GM19035 (cell line): Measurements from ENCODE around the gene SCMH1.
"Not testable (repeated sequence)": the region's sequence is repeated elsewhere in the genome, so short reads cannot be mapped to it uniquely, and the experiment has no call there.

Experiments used
- ATAC-seq: cut with Tn5 transposase; IDR thresholded peaks from one replicate; pipeline ENCODE4 v1.9.1; 2021; ENCODE audit not compliant: unreplicated experiment

The SCMH1 gene

DNA sequence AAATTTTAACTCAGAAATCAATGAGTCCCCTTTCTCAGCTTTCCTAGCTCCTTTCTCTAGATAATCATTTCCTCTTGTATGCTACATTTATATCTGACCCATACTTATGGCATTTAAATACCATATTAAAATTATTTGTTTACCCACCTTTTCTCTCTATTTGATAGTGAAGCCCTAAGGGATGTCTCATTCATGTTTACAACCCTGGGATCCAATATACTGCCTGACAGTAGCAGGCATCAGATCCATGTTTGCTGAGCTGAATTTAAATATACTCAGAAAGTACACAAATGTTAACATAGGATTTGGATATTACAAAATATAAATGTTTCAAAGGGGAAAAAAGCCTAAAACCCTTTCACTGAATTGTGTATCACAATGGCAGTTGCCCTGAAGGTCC, 26.5 kb downstream of the SCMH1 start:
- no peak for ATAC-seq

DNA sequence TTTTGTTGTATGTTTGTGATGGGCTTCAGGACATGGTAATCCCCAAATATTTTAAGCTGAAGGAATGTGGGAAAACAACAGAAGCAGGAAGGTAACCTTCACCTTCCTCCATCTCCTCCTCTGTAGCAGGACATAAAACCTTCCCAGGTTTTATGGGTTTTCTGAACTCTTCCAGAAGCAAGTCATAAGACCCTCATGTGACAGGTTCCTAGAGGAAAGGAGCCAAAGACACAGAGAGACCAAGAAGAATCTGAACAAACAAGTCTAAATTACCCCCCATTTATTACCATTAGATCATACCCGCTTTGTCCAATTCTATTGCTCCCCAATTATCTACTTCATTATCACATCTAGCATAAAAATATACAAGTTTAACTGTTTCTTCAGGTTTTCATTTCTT, 28.8 kb downstream of the SCMH1 start:
- no peak for ATAC-seq

DNA sequence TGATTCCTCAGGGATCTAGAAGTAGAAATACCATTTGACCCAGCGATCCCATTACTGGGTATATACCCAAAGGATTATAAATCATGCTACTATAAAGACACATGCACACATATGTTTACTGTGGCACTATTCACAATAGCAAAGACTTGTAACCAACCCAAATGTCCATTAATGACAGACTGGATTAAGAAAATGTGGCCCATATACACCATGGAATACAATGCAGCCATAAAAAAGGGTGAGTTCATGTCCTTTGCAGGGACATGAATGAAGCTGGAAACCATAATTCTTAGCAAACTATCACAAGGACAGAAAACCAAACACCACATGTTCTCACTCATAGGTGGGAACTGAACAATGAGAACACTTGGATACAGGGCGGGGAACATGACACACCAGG, 30.5 kb downstream of the SCMH1 start:
- ATAC-seq: not testable (repeated sequence)

DNA sequence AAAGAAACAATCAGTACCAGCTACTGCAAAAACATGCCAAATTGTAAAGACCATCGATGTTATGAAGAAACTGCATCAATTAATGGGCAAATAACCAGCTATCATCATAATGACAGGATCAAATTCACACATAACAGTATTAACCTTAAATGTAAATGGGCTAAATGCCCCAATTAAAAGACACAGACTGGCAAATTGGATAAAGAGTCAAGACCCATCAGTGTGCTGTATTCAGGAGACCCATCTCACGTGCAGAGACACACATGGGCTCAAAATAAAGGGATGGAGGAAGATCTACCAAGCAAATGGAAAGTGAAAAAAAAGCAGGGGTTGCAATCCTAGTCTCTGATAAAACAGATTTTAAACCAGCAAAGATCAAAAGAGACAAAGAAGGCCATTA, 35.1 kb downstream of the SCMH1 start:
- not testable (repeated sequence) for ATAC-seq

DNA sequence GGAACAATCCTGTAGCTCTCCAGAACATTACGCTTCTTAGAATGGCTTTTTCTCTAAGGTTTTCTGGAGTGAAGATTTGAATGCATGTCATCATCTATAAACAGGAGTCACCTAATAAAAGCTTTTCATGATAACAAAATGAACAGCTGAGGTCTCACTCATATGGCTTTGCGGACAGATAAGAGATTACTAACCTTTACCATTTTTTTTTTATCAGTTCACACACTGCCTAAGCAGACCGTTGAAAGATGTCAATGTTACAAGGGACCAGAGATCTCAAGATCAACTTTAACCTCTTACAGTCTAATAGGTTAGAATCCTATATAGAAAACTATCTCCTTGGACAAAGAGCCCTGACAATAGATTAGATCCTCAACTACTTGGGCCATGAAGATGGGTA, 41.4 kb downstream of the SCMH1 start:
- no peak for ATAC-seq

DNA sequence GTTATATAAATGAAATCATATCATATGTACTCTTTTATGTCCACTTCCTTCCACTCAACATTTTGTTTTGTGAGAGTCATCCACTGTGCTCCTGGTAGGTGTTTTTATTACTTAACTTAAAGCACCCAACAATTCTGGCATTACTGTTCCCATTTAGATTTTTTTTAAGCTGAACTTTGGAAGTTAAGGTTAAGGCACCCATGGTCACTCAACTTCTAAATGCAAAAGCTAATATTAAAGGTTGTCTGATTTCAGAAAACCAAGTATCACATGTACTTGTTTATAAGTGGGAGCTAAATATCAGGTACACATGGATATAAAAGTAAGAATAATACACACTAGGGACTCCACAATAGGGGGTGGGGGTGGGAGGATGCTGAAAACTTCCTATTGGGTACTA, 42.7 kb downstream of the SCMH1 start:
- ATAC-seq: no peak

DNA sequence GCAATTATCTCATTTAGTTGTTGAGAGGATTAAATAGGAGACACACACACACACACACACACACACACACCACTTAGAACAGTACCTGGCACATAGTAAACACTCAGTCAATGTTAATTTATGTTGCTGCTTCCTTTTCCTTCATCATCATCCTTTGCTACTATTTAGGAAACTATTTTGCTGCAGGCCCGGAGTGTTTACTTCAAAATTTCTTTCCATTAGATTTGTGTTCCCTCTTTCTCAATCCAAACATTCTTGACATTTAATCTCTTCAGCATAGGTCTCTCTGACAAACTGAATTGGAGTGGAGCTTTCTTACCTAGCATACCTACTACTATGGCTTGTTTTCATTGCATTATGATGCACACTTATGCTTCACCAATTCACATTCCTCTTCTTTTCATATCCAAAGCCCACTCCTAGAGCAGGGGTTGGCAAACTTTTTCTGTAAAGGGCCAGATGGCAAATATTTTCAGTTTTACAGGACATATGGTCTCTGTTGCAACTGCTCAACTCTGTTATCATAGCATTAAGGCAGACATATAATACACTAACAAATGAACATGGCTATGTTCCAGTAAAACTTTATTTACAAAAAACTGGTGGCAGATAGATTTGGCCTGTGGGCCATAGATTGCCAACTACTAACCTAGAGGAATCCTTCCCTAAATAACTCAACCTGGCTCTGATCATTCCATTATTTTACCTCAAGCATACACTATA, 49.5 kb downstream of the SCMH1 start:
- no peak for ATAC-seq

DNA sequence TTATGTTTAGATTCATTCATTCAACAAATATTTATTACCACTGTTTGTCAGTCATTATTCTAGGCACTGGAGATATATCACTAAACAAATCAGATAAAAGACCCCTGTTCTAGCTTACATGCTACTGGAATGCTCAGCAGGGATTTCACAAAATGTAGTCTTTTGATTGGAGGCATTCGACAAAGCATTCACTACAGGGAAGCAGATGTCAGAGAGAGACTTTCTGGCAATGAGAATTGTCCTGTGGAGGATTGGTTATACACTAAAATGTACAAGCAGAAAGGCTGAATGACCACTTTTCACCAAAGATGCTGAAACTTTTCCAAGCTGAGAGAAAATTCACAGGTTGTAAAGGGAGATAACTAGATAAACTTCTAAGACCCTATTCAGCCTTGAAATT, 57.7 kb downstream of the SCMH1 start:
- ATAC-seq: no peak

DNA sequence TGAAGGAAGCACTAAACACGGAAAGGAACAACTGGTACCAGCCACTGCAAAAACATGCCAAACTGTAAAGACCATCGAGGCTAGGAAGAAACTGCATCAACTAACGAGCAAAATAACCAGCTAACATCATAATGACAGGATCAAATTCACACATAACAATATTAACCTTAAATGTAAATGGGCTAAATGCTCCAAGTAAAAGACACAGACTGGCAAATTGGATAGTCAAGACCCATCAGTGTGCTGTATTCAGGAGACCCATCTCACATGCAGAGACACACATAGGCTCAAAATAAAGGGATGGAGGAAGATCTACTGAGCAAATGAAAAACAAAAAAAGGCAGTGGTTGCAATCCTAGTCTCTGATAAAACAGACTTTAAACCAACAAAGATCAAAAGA, 63.9 kb downstream of the SCMH1 start:
- ATAC-seq: not testable (repeated sequence)

DNA sequence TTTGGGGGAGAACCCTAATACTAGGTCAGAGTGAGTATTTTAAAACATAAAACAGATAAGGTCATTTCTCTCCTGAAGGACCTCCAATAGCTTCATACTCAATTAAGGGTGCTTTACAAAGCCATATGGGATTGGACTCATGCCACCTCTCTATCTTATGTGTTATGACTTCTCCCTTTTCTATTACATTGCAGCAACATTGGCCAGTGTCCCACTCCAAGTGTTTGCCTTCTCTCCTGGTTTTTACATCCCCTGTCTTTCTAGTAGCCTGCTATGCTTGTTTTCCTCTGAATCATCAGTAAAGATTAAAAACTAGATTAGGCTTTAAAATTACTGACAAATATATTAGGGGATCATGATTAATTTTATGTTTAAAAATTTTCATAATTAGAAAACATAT, 66.6 kb downstream of the SCMH1 start:
- ATAC-seq: no peak

DNA sequence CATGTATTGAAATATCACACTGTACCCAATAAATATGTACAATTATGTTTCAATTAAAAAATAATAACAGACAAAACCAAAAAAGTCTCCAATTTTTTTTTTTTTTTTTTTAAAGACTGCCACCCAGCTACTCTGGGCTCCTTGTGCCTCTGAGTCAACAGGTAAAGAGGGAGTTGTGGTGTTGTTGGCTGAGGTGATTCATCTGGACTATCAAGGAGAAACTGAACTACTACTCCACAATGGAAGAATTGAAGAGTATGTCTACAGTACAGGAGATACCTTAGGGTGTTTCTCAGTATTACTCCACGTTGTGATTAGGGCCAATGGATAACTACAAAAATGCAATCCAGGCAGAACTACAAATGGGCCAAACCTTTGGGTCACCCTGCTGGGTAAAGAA, 67.9 kb downstream of the SCMH1 start:
- no peak for ATAC-seq

DNA sequence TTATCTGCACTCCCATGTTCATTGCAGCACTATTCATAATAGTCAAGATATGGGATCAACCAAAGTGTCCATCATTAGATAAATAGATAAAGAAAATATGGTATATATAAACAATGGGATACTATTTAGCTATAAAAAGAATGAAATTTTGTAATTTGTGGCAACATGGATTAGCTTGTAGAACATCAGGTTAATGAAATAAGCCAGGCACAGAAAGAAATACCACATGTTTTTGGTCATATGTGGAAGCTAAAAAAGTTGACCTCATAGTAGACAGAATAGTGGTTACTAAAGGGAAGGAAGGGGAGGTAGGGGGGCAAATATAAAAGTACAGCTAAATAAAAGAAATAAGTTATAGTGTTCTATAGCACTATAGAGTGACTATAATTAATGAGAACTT, 68.5 kb downstream of the SCMH1 start:
- no peak for ATAC-seq

DNA sequence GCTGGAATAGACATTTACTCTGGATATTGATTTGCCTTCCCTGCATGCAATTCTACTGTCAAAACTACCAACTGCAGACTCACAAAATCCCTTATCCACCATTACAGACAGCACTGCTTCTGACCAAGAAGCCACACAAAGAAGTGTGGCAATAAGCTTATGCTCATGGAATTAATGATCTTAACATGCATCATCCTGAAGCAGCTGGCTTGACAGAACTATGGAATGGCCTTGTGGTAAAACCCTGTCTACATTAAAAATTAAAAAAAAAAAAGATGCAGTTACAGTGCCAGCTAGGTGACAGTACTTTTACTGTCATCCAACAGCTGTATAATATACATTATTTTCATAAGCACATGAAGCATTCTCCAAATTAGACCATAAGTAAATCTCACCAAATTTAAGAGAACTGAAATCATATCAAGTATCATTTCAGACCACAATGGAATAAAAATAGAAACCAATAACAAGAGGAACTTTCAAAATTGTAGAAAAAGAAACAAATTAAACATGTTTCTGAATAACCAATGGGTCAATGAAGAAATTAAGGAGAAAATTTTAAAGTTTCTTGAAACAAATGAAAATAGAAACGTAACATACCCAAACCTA, 70.7 kb downstream of the SCMH1 start:
- ATAC-seq: no peak

DNA sequence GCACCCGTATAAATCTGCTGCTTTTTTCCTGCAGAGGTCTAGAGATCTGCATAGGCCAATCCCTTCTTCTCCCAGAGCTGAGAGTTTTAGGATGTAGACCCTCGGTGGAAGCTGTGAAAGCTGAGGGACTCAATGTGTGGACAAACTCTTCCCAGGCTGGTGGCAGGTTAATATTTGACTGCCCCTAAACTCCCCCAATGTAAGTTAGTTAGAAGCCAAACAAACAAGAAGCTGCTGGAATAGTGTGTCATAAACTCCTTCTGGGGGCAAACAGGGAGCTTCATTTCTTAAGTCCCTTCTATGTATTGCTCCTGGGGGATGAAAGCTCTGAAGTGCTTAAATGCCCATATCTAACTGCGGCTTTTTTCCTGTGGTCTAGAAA, 72.3 kb downstream of the SCMH1 start:
- ATAC-seq: no peak

DNA sequence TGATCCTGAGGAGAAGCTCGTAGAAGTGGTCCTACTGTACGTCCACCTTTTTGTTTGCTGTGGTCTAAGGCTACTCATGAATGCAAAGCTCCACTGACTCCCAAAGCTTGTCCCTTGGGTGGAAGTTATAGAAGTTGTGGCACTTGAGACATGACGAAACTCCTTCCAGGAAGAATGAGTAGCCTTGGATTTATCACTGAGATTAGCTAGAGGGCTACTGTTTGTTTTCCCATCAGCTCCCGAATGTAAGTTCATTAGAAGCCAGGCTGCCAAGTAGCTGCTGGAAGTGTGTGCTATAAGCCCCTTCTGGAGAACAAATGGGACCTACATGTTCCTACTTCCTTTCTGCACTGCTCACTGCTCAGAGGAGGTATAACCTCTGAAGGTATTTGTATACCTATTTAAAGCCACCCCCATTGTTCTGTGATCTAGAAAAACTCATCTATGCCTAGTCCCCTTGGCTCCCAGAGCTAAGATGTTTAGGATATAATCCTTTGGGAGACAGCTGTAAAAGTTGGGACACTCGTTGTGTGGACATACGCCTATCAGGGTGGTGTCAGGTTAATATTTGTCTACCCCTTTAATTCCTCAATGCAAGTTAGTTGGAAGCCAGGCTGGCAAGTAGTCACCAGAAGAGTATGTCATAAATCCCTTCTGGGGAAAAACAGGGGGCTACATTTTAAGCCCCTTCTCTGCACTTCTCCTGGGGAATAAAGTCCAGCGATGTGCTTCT, 72.9 kb downstream of the SCMH1 start:
- ATAC-seq: no peak

DNA sequence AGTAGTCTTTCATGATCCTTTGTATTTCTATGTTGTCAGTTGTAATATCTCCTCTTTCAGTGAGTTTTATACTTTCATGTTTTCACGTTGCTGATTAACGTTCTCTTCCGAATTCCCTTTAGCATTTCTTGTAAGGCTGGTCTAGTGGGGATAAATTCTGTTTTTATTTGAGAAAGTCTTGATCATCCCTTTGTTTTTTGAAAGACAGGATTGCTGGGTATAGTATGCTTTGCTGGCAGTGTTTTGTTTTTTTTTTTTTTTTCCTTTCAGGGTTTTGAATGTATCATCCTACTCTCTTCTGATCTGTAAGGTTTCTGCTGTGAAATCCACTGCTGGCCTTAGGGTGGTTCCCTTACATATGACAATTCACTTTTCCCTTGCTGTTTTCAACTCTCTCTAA, 74.4 kb downstream of the SCMH1 start:
- no peak for ATAC-seq

DNA sequence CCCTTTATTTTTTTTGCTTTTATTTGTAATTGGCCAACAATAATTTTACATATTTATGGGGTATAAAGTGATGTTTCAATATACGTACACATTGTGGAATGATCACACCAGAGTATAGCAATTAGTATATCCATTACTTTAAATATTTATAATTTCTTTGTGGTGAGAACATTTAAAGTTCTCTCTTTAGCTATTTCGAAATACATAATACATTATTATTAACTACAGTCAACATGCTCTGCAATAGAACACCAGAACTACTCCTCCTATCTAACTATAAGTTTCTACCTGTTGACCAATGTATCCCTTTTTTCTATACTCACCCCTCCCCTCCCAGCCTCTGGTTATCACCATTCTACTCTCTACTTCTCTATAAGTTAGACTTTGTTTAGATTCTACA, 77.4 kb downstream of the SCMH1 start:
- ATAC-seq: no peak

DNA sequence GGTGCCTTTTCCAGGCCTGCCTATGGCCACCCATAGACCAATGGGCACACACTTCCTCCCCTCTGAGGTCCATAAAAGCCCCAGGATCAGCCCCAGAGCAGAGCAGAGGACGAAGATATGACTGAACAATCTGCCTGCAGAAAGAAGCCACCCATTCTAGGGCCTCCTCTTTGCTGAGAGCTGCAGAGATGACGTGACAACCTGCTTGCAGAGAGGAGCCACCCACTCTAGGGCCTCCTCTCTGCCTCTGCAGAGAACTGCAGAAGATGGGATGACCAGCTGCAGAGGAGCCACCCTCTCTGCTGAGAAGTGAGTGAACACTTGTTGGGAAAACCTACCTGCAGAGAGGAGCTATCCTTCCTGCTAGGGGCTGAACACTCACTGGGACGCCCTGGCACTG, 79.7 kb downstream of the SCMH1 start:
- ATAC-seq: no peak

DNA sequence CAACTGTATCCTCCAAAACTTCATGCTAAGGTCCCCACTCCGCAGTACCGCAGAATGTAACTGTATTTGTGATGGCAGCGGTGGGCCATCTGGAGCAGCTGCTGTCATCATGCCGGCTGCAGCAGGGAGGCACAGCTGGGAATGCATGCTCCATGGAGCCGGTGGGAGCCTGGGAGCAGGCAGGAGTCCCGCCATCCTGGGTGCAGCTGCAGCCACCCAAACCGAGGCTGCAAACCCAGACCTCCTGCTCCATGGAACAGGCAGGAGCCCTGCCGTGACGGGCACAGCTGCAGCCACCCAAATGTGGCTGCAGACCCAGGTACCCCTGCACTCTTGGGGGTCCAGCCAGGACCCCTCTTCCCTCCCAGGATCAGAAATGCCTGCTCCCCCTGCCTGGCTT, 80.3 kb downstream of the SCMH1 start:
- no peak for ATAC-seq

DNA sequence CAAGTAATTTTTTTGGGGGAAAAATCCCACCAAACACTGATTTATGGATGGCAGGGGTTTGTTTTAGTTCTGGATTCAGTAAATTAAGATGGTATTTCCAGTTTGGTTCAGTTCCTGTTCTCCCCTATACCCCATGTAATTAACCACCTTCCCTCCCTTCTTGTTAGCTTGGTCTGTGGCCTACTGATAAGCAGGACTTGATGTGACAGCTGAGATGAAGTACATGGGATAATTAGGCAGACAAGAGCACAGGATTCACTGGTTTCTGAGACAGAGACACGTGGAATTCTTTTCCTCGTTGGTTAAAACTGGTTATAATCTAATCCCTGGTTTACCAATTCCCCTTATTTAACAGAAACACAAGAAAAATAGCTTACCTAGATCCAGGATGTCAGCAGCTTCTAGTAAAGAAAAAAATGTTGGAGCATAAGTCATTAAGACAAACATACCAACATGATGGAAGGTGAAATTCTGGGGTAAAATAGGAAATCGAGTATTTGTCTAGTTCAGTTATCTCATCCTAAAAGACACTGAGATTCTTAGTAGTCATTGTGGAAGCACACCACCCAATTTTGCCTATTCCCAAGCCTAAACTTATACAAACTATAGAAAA, 81.5 kb downstream of the SCMH1 start:
- no peak for ATAC-seq

DNA sequence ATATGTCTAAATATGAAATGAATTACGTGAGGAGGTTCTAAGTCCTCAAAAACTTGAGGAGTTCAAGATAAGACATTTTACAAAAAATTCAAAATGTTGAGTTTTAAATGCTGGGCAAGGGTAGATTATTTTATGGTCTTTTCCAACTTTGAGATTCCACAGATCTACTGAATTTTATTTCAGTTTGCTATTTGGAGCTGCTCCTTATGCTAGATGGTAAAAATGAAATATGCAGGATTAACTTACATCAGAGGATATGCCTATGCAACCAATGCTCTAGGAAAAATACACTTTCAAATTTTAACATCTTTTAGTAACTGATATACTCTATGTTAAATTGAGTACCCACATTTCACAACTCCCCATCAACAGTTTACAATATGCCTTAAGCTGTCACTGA, 83.1 kb downstream of the SCMH1 start:
- no peak for ATAC-seq
